K562 (cell line): ENCODE measurements around the gene CCT7. TPM values are rescaled to one million over a fixed set of nuclear protein-coding genes. Genes with fewer than 3 reads are reported as not detected.

ENCODE experiments used
- ATAC-seq: fragments of 200-7000 bp; cut with Tn5 transposase; 3 replicates; pipeline ENCODE4 v1.9.1; 2020; ENCODE audit warnings: moderate library complexity
- BruUV-seq: library from RNA; stranded (reverse); fragments of 400-500 nt; replicated peaks from 2 replicates; lab custom pipeline; 2021; lab: Mats Ljungman, UMichigan
- CTCF ChIA-PET: fragments of 300-600 bp; formaldehyde crosslinking; extraction: SDS; loops from one replicate; lab custom pipeline; 2021; ENCODE audit warnings: low intra/inter-chr PET ratio; lab: Yijun Ruan, JAX
- POLR2A ChIA-PET: fragments of 300-600, 350-650 bp; sonication (Branson Sonifier 250); formaldehyde crosslinking; extraction: SDS; loops from one replicate; lab custom pipeline; 2021; ENCODE audit warnings: antibody characterized with exemption, inconsistent platforms; lab: Yijun Ruan, JAX
- DNase-seq, 4 experiments: peaks; one replicate each; pipeline versions ENCODE4 v3.0.0 to v3.0.0-alpha.2; 2011 to 2018; ENCODE audit warnings: low spot score in 3 of 4, mixed read lengths in 3 of 4; ENCODE audit errors: extremely low read depth in 1 of 4
- FAIRE-seq: peaks from 2 replicates; lab custom pipeline; 2011; peaks lifted over from hg19 to GRCh38; lab: Jason Lieb, UNC
- H2AFZ ChIP-seq: 2 replicates; pipeline ENCODE4 v1.6.0; 2011; ENCODE audit warnings: low read depth, low read length, control low read depth, inconsistent platforms
- H3K27ac ChIP-seq: fragments of 200-600 bp; 3 replicates; pipeline ENCODE4 v1.8.0; 2011; ENCODE audit warnings: low read depth, mild to moderate bottlenecking, control low read depth, inconsistent platforms, low read length, moderate library complexity, mixed read lengths; ENCODE audit errors: extremely low read depth
- H3K27me3 ChIP-seq, 2 experiments: fragments of 300-600 bp in 1 of 2; 2 replicates in 1 of 2; 3 replicates in 1 of 2; pipeline versions ENCODE4 v1.6.0 to v1.8.0; 2011; ENCODE audit warnings: inconsistent platforms in 2 of 2, low read length in 2 of 2, mild to moderate bottlenecking in 1 of 2, mixed read lengths in 1 of 2, moderate library complexity in 1 of 2; ENCODE audit not compliant: control insufficient read depth in 2 of 2, insufficient read depth in 2 of 2
- H3K36me3 ChIP-seq: fragments of 300-600 bp; 3 replicates; pipeline ENCODE4 v1.8.0; 2011; ENCODE audit warnings: mild to moderate bottlenecking, low read length, inconsistent platforms; ENCODE audit not compliant: control insufficient read depth, insufficient read depth
- H3K4me1 ChIP-seq, 2 experiments: fragments of 200-600 bp in 1 of 2; replicated peaks in 1 of 2; 2 replicates in 1 of 2; 3 replicates in 1 of 2; pipeline versions ENCODE4 v1.5.1 to v1.8.0; 2011; ENCODE audit warnings: inconsistent platforms in 2 of 2, low read length in 2 of 2, mild to moderate bottlenecking in 1 of 2, mixed read lengths in 1 of 2, moderate library complexity in 1 of 2; ENCODE audit not compliant: control insufficient read depth in 2 of 2, insufficient read depth in 2 of 2
- H3K4me2 ChIP-seq: 2 replicates; pipeline ENCODE4 v1.6.1; 2011; ENCODE audit warnings: low read length, control low read depth, inconsistent platforms, mixed read lengths; ENCODE audit not compliant: insufficient read depth
- H3K4me3 ChIP-seq: fragments of 200-600 bp; sonication (generic), shearing (Covaris generic); 2 replicates; pipeline ENCODE4 v1.5.1; 2016; ENCODE audit warnings: control low read depth, inconsistent platforms
- H3K79me2 ChIP-seq: fragments of 200-600 bp; 3 replicates; pipeline ENCODE4 v1.8.0; 2011; ENCODE audit warnings: low read length, inconsistent platforms; ENCODE audit not compliant: control insufficient read depth, insufficient read depth
- H3K9ac ChIP-seq, 2 experiments: 2 replicates each; pipeline versions ENCODE4 v1.6.0 to v1.6.1; 2011; ENCODE audit warnings: low read depth in 2 of 2, low read length in 2 of 2, control low read depth in 1 of 2, inconsistent platforms in 1 of 2, mild to moderate bottlenecking in 1 of 2, mixed read lengths in 1 of 2; ENCODE audit not compliant: insufficient read depth in 1 of 2
- H3K9me1 ChIP-seq: one replicate; pipeline ENCODE4 v1.6.0; 2011; ENCODE audit warnings: inconsistent platforms, mild to moderate bottlenecking, low read length, moderate library complexity; ENCODE audit not compliant: control insufficient read depth, insufficient read depth
- H3K9me3 ChIP-seq: replicated peaks from 2 replicates; pipeline ENCODE4 v1.5.1; 2011; ENCODE audit warnings: low read depth, low read length, inconsistent platforms; ENCODE audit not compliant: control insufficient read depth, insufficient read depth
- H4K20me1 ChIP-seq: replicated peaks from 2 replicates; pipeline ENCODE4 v1.6.1; 2011; ENCODE audit warnings: low read length, inconsistent platforms, mixed read lengths; ENCODE audit not compliant: control insufficient read depth, insufficient read depth
- GATAD2A ChIP-seq: fragments of 450-650 bp; IDR thresholded peaks from 2 replicates; pipeline ENCODE4 v1.6.1; 2017
- LARP7 ChIP-seq: fragments of 450-650 bp; IDR thresholded peaks from 2 replicates; pipeline ENCODE4 v1.6.1; 2016
- POLR2AphosphoS2 ChIP-seq: IDR thresholded peaks from 2 replicates; pipeline ENCODE4 v1.6.1; 2012; ENCODE audit warnings: low read length, improper control_type of control experiment
- TAL1 ChIP-seq: fragments of 450-650 bp; IDR thresholded peaks from 2 replicates; pipeline ENCODE4 v1.6.1; 2016; ENCODE audit warnings: mild to moderate bottlenecking
- ZNF431 ChIP-seq: sonication (generic); formaldehyde crosslinking; IDR thresholded peaks from 2 replicates; pipeline ENCODE4 v1.8.0; 2022; ENCODE audit warnings: mild to moderate bottlenecking, missing genetic modification reagents
- WGBS: fragments of 100-300 bp; shearing (Covaris generic); methylation state at CpG from one replicate; pipeline ENCODE4 v1.1.6; 2016; ENCODE audit warnings: low coverage, mixed read lengths; ENCODE audit not compliant: insufficient coverage; ENCODE audit errors: missing lambda C conversion rate; 5-methylcytosine and 5-hydroxymethylcytosine counted together
- in situ Hi-C: fragments of 300-500 bp; cut with MboI; formaldehyde crosslinking; loops from 4 replicates; pipeline ENCODE4 v1.15.0; 2018; ENCODE audit warnings: inconsistent platforms, mixed read lengths
- intact Hi-C: fragments of 100-400 bp; cut with micrococcal nuclease; formaldehyde crosslinking; loops from 2 replicates; pipeline ENCODE4 v1.14.2; 2022
- polyA plus RNA-seq, 8 experiments: library from polyadenylated mRNA; depleted of rRNA in 4 of 8; stranded (reverse) in 5 of 8; unstranded in 3 of 8; fragments of >200 nt; fragmentation: Nextera tagmentation in 2 of 8; fragmentation: Illumina TruSeq in 1 of 8; extraction: Ambion mirVana in 2 of 8; extraction: Trizol in 1 of 8; gene quantifications; 2 replicates each; pipeline versions ENCODE4 v1.2.1 to v1.2.3, GENCODE V29; 2011 to 2014; ENCODE audit warnings: inconsistent platforms in 1 of 8, missing spikeins in 1 of 8
- total RNA-seq, 7 experiments: library from RNA; depleted of rRNA in 6 of 7; stranded (reverse); fragments of >200 nt in 6 of 7; fragmentation: Illumina TruSeq in 2 of 7; extraction: Trizol in 2 of 7; gene quantifications; 2 replicates each; pipeline versions ENCODE4 v1.2.1 to v1.2.3, GENCODE V29; 2011 to 2021; ENCODE audit warnings: low replicate concordance in 1 of 7
- TF ChIP-seq, protein P1 (sequence below): sonication (generic); formaldehyde crosslinking; IDR thresholded peaks from 2 replicates; pipeline ENCODE4 v1.4.0; 2020; ENCODE audit warnings: mild to moderate bottlenecking, missing genetic modification reagents
- TF ChIP-seq, protein P2 (sequence below), 2 experiments: fragments of 450-650 bp; IDR thresholded peaks; 2 replicates each; pipeline ENCODE4 v1.6.1; 2016; ENCODE audit warnings: mild to moderate bottlenecking in 2 of 2, borderline replicate concordance in 1 of 2, low read depth in 1 of 2, moderate library complexity in 1 of 2

The CCT7 gene
- total and polyA plus RNA-seq, 9 of the 15 experiments (the other 6 are each of a cell fraction or from before 2014, with no cell fraction given) = 326 to 856 (median 638) TPM

DNA sequence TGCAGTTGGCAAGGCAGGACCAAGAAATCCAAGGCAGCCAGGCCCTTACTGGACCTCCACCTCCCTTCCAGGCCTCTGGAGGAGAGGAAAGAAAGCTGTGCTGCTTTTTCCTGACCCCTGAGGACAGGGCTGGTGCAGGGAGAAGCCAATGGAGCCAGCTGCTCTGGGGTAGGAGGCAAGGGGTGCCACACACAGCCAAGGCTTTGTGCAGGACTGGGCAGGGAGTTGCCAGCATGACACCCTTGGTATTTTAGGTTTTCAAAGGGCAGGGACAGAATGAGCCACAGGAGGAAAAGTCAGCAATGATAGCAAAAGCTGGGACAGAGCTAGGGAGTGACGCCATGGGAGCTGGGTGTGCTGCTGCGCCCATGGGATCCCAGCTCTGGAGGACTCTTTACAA, 22.9 kb downstream of the CCT7 start:
- BruUV-seq = no TSS peak
- intact Hi-C loops (loop anchor here (5.0 to 10.0 kb wide), 2 partner anchors 80 to 272 kb away; no protein-coding TSS in a partner anchor), in situ Hi-C loops (no loop called here)
- H3K27me3 ChIP-seq = no peaks in the 10 kb centered on the region
- no peak overlapping the region for H2AFZ ChIP-seq
- no peak overlapping the region for H3K27ac ChIP-seq
- H3K9me3 ChIP-seq = no peaks in the 10 kb centered on the region
- POLR2A ChIA-PET = interaction anchor here (1.1 to 2.2 kb wide), 6 partner anchors 10 to 45 kb away, joined by 4 to 15 read pairs (median 8); partner anchors contain the start of gene CCT7
- CTCF ChIA-PET = no interaction called here
- no peak overlapping the region for H3K4me2 ChIP-seq
- ATAC-seq (no peak), DNase-seq (no peak), FAIRE-seq (no peak)
- WGBS = 83% methylated on average over 2 of the region's 2 CpGs
- peaks cover 6% of the 10 kb centered on the region; the same call in 1 of the 2 replicates for H4K20me1 ChIP-seq
- no peak overlapping the region for H3K4me3 ChIP-seq
- no peak overlapping the region for H3K9ac ChIP-seq
- H3K79me2 ChIP-seq = no peaks in the 10 kb centered on the region
- TF ChIP-seq ZNF431 (CRISPR knock-in tag) = no peak
- TF ChIP-seq, protein P1, sequence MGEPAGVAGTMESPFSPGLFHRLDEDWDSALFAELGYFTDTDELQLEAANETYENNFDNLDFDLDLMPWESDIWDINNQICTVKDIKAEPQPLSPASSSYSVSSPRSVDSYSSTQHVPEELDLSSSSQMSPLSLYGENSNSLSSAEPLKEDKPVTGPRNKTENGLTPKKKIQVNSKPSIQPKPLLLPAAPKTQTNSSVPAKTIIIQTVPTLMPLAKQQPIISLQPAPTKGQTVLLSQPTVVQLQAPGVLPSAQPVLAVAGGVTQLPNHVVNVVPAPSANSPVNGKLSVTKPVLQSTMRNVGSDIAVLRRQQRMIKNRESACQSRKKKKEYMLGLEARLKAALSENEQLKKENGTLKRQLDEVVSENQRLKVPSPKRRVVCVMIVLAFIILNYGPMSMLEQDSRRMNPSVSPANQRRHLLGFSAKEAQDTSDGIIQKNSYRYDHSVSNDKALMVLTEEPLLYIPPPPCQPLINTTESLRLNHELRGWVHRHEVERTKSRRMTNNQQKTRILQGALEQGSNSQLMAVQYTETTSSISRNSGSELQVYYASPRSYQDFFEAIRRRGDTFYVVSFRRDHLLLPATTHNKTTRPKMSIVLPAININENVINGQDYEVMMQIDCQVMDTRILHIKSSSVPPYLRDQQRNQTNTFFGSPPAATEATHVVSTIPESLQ = no peak
- no peak for TF ChIP-seq GATAD2A
- TF ChIP-seq POLR2AphosphoS2 = no peak
- TF ChIP-seq LARP7 = no peak
- TF ChIP-seq TAL1 = no peak
- TF ChIP-seq, protein P2, sequence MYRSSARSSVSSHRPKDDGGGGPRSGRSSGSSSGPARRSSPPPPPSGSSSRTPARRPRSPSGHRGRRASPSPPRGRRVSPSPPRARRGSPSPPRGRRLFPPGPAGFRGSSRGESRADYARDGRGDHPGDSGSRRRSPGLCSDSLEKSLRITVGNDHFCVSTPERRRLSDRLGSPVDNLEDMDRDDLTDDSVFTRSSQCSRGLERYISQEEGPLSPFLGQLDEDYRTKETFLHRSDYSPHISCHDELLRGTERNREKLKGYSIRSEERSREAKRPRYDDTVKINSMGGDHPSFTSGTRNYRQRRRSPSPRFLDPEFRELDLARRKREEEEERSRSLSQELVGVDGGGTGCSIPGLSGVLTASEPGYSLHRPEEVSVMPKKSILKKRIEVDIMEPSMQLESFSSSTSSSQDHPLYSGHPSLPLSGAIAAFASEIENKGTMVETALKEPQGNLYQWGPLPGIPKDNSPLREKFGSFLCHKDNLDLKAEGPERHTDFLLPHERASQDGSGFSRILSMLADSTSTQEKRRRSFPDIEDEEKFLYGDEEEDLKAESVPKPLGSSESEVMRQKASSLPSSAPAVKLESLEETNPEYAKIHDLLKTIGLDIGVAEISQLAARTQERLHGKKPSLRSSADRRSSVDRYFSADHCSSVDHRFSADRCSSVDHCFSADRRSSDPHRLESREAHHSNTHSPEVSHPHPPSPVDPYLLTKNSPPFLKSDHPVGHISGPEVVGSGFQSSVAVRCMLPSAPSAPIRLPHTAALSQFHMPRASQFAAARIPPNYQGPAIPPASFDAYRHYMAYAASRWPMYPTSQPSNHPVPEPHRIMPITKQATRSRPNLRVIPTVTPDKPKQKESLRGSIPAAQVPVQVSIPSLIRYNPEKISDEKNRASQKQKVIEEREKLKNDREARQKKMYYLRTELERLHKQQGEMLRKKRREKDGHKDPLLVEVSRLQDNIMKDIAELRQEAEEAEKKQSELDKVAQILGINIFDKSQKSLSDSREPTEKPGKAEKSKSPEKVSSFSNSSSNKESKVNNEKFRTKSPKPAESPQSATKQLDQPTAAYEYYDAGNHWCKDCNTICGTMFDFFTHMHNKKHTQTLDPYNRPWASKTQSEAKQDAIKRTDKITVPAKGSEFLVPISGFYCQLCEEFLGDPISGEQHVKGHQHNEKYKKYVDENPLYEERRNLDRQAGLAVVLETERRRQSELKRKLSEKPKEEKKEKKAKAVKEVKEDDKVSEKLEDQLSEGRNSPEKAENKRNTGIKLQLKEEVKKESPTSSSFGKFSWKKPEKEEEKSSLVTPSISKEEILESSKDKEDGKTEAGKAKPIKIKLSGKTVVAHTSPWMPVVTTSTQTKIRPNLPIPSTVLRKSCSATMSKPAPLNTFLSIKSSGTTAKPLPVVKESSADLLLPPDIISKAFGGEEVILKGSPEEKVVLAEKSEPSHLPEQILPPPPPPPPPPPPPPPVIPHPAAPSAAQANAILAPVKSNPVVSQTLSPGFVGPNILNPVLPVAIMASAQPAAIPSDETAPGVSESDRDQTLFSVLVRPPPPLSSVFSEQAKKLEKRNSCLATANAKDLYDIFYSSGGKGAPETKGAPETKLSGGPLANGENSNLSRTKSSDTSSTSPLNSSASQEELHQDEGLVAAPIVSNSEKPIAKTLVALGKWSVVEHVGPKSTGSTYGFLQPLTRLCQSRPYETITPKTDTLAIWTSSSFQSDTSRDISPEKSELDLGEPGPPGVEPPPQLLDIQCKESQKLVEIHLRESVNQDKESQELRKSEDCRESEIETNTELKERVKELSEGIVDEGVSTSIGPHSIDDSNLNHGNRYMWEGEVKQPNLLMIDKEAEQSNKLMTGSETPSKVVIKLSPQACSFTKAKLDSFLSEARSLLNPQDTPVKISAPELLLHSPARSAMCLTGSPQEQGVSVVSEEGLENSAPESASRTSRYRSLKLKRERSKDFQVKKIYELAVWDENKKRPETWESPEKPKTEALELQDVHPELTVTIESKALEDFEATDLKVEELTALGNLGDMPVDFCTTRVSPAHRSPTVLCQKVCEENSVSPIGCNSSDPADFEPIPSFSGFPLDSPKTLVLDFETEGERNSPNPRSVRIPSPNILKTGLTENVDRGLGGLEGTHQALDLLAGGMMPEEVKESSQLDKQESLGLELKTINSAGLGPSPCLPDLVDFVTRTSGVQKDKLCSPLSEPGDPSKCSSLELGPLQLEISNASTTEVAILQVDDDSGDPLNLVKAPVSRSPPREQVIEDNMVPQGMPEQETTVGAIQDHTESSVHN (IDR thresholded peaks at IDR 0.05; ENCODE audit: borderline replicate concordance in 1 of 2, low read depth in 1 of 2) = no peak
- peaks cover 2 to 22% of the 10 kb centered on the region in 2 experiments; a peak in 3 of 5 replicates for H3K4me1 ChIP-seq
- peaks cover 29% of the 10 kb centered on the region for H3K36me3 ChIP-seq
- H3K9me1 ChIP-seq = no peaks in the 10 kb centered on the region
